Left ventricle myocardium inferior (tissue), 1 donor: ENCODE results near the gene CASP10. TPM values are rescaled to one million over a fixed set of nuclear protein-coding genes. Genes with fewer than 3 reads are reported as not detected.

Source experiments
- DNase-seq: peaks from one replicate; pipeline ENCODE4 v3.0.0-alpha.2; 2020
- H3K27ac ChIP-seq: fragments of 200-600 bp; replicated peaks from 2 replicates; pipeline ENCODE4 v1.8.0; 2021
- H3K27me3 ChIP-seq: fragments of 200-600 bp; 2 replicates; pipeline ENCODE4 v1.8.0; 2021; ENCODE audit warnings: low read depth
- H3K36me3 ChIP-seq: fragments of 200-600 bp; 2 replicates; pipeline ENCODE4 v1.8.0; 2021
- H3K4me1 ChIP-seq: fragments of 200-600 bp; 2 replicates; pipeline ENCODE4 v1.8.0; 2021
- H3K4me3 ChIP-seq: fragments of 200-600 bp; 2 replicates; pipeline ENCODE4 v1.8.0; 2021; ENCODE audit warnings: mild to moderate bottlenecking, moderate library complexity
- H3K9me3 ChIP-seq: fragments of 200-600 bp; replicated peaks from 2 replicates; pipeline ENCODE4 v1.8.0; 2021
- CTCF ChIP-seq: fragments of 200-600 bp; IDR thresholded peaks from 2 replicates; pipeline ENCODE4 v1.8.0; 2021; ENCODE audit warnings: antibody characterized with exemption, mild to moderate bottlenecking, borderline replicate concordance
- intact Hi-C: fragments of 100-400 bp; cut with micrococcal nuclease; formaldehyde crosslinking; loops from one replicate; pipeline ENCODE4 v1.11.0; 2022
- total RNA-seq: library from RNA; stranded (reverse); fragmentation: NEBNext Ultra II Directional; extraction: Animal tissue kit (Norgen Biotek cat#: 25700); gene quantifications from one replicate; pipeline ENCODE4 v1.2.1, GENCODE V29; 2021
- donor health status: DM: no; HTN: yes; CAD: no; lungs with severe emphysema.

The CASP10 gene
- total RNA-seq, 1 donor from 2014 or later: 5.4 TPM

DNA sequence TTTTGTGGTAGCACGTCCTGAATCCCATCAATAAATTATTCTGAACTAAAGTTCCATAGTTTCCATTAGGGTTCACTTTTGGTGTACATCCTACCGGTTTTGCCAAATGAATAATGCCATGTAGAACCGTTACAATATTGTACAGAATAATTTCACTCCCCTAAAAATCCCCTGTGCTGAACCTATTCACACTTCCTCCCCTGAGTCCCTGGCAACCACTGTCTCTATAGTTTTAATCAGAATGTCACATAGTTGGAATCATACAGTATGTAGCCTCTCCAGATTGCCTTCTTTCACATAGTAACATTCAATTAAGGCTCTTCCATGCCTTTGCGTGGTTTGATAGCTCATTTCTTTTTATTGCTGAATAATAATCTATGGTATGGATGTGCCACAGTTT, 67.8 kb downstream of the CASP10 start:
- DNase-seq: no peak
- Histone ChIP-seq H3K9me3 (no peaks in the 10 kb centered on the region), H3K36me3 (no peaks in the 10 kb centered on the region), H3K27ac (no peak overlapping the region), H3K27me3 (no peaks in the 10 kb centered on the region), H3K4me1 (no peaks in the 10 kb centered on the region), H3K4me3 (no peak overlapping the region)
- intact Hi-C loops: no loop called here
- no peak for TF ChIP-seq CTCF

- Histone ChIP-seq H3K27ac (no peak overlapping the region), H3K4me1 (peaks cover 20% of the 10 kb centered on the region)
- intact Hi-C loops: no loop called here
Measured at GRCh38 chr2:201254081-201254730, 71.3 kb downstream of the CASP10 start.

GRCh38 chr2:201255408-201256033, 72.6 kb downstream of the CASP10 start:
- TF ChIP-seq CTCF: no peak
- Histone ChIP-seq H3K36me3 (no peaks in the 10 kb centered on the region), H3K9me3 (no peaks in the 10 kb centered on the region), H3K4me1 (peaks cover 28% of the 10 kb centered on the region), H3K27me3 (no peaks in the 10 kb centered on the region), H3K4me3 (no peak overlapping the region), H3K27ac (no peak overlapping the region)
- DNase-seq: no peak
- intact Hi-C loops: no loop called here

More at GRCh38 chr2:201254081-201254730, 71.3 kb downstream of the CASP10 start:
- H3K27me3 ChIP-seq: no peaks in the 10 kb centered on the region
- no peak for DNase-seq
- H3K36me3 ChIP-seq: no peaks in the 10 kb centered on the region
- no peak overlapping the region for H3K4me3 ChIP-seq
- no peak for TF ChIP-seq CTCF
- no peaks in the 10 kb centered on the region for H3K9me3 ChIP-seq

DNA sequence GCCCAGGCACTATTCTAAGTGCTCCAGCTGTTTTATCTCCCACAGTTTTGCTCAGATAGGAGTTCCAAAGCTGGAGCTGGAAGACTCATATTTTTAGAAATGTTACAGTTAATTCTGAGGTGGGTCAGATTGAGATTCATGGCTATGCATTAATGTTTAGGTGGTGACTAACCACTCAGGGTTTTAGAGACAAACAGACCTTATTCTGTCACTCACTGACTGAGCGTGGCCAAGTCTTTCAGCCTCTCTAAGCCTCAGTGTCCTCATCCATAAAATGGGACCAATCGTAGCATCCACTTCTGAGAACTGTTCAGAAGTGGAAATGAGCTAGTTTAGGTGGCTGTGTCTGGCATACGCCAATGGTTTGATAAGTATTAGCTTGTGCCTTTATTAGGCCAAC, 73.1 kb downstream of the CASP10 start:
- Histone ChIP-seq H3K4me3 (no peak overlapping the region), H3K27ac (no peak overlapping the region), H3K4me1 (peaks cover 28% of the 10 kb centered on the region), H3K36me3 (no peaks in the 10 kb centered on the region), H3K9me3 (no peaks in the 10 kb centered on the region), H3K27me3 (no peaks in the 10 kb centered on the region)
- no peak for DNase-seq
- TF ChIP-seq CTCF: no peak
- intact Hi-C loops: no loop called here

- intact Hi-C loops: no loop called here
- Histone ChIP-seq H3K27ac (peak overlapping the region; percentile 88), H3K9me3 (no peaks in the 10 kb centered on the region), H3K4me1 (peaks cover 28% of the 10 kb centered on the region), H3K36me3 (no peaks in the 10 kb centered on the region), H3K27me3 (no peaks in the 10 kb centered on the region), H3K4me3 (peak overlapping the region; percentile 73)
- TF ChIP-seq CTCF: no peak
- DNase-seq: peak; percentile 27
Measured at GRCh38 chr2:201257381-201257955, 74.5 kb downstream of the CASP10 start.
